Skin epidermis (tissue), 12 donors: ENCODE data around the gene ACVR1C.
A peak's percentile ranks its signal among the peaks of the same experiment; 100 is the strongest.
"Not testable (repeated sequence)": the region's sequence is repeated elsewhere in the genome, so short reads cannot be mapped to it uniquely, and the experiment has no call there.

ENCODE experiments used
- H3K27ac ChIP-seq, 21 experiments: fragments of 200-600 bp; sonication (generic) in 11 of 21; one replicate each; pipeline ENCODE4 v1.5.0; 2020; ENCODE audit warnings: mild to moderate bottlenecking in 3 of 21, inconsistent platforms in 2 of 21, moderate library complexity in 2 of 21
- H3K4me3 ChIP-seq, 7 experiments: fragments of 200-600 bp; sonication (generic) in 2 of 7; one replicate each; pipeline ENCODE4 v1.5.0; 2020; ENCODE audit warnings: inconsistent platforms in 2 of 7, mild to moderate bottlenecking in 2 of 7, moderate library complexity in 1 of 7

The ACVR1C gene

GRCh38 chr2:157592374-157592773 lies 36.3 kb downstream of the ACVR1C start:
- no peak overlapping the region for H3K27ac ChIP-seq
- no peak overlapping the region for H3K4me3 ChIP-seq

- H3K27ac ChIP-seq, result no peak overlapping the region
Measured at GRCh38 chr2:157587576-157587975, 41.1 kb downstream of the ACVR1C start.

GRCh38 chr2:157574165-157574564 lies 54.5 kb downstream of the ACVR1C start:
- no peak overlapping the region for H3K27ac ChIP-seq
- no peak overlapping the region for H3K4me3 ChIP-seq

More at GRCh38 chr2:157587576-157587975, 41.1 kb downstream of the ACVR1C start:
- H3K4me3 ChIP-seq, result no peak overlapping the region

GRCh38 chr2:157572725-157573124 lies 55.9 kb downstream of the ACVR1C start:
- H3K4me3 ChIP-seq, result no peak overlapping the region
- no peak overlapping the region for H3K27ac ChIP-seq

- Histone ChIP-seq H3K27ac (peak overlapping the region in 1 of 21 experiments; percentile 59), H3K4me3 (peak overlapping the region in 1 of 7 experiments; percentile 12)
Measured at GRCh38 chr2:157566623-157567022, 62.0 kb downstream of the ACVR1C start.

- peak overlapping the region in 1 of 21 experiments; percentile 59 for H3K27ac ChIP-seq
Measured at GRCh38 chr2:157566113-157566512, 62.6 kb downstream of the ACVR1C start.

GRCh38 chr2:157565550-157565949 lies 63.1 kb downstream of the ACVR1C start:
- no peak overlapping the region for H3K27ac ChIP-seq
- no peak overlapping the region for H3K4me3 ChIP-seq

More at GRCh38 chr2:157566113-157566512, 62.6 kb downstream of the ACVR1C start:
- peak overlapping the region in 1 of 7 experiments; percentile 12 for H3K4me3 ChIP-seq

GRCh38 chr2:157559890-157560289 lies 68.8 kb downstream of the ACVR1C start:
- H3K4me3 ChIP-seq, result no peak overlapping the region
- no peak overlapping the region for H3K27ac ChIP-seq

- no peak overlapping the region for H3K27ac ChIP-seq
Measured at GRCh38 chr2:157559461-157559860, 69.2 kb downstream of the ACVR1C start.

GRCh38 chr2:157559061-157559460 lies 69.6 kb downstream of the ACVR1C start:
- no peak overlapping the region for H3K4me3 ChIP-seq
- H3K27ac ChIP-seq, result no peak overlapping the region

More at GRCh38 chr2:157559461-157559860, 69.2 kb downstream of the ACVR1C start:
- no peak overlapping the region for H3K4me3 ChIP-seq

- no peak overlapping the region for H3K4me3 ChIP-seq
- no peak overlapping the region for H3K27ac ChIP-seq
Measured at GRCh38 chr2:157557770-157558169, 70.9 kb downstream of the ACVR1C start.

- no peak overlapping the region for H3K4me3 ChIP-seq
- H3K27ac ChIP-seq, result no peak overlapping the region
Measured at GRCh38 chr2:157540102-157540501, 88.6 kb downstream of the ACVR1C start.

- Histone ChIP-seq H3K27ac (no peak overlapping the region), H3K4me3 (no peak overlapping the region)
Measured at GRCh38 chr2:157538064-157538463, 90.6 kb downstream of the ACVR1C start.

GRCh38 chr2:157536815-157537214 lies 91.8 kb downstream of the ACVR1C start:
- Histone ChIP-seq H3K27ac (no peak overlapping the region), H3K4me3 (no peak overlapping the region)

- H3K4me3 ChIP-seq, result no peak overlapping the region
- H3K27ac ChIP-seq, result no peak overlapping the region
Measured at GRCh38 chr2:157528963-157529751, 99.5 kb downstream of the ACVR1C start.

- no peak overlapping the region for H3K4me3 ChIP-seq
- H3K27ac ChIP-seq, result no peak overlapping the region
Measured at GRCh38 chr2:157526070-157526469, 102.6 kb downstream of the ACVR1C start.

GRCh38 chr2:157523270-157524247 lies 105.1 kb downstream of the ACVR1C start:
- Histone ChIP-seq H3K4me3 (no peak overlapping the region), H3K27ac (no peak overlapping the region)

- not testable (repeated sequence) for H3K27ac ChIP-seq
Measured at GRCh38 chr2:157514966-157515365, 113.7 kb downstream of the ACVR1C start.

GRCh38 chr2:157509744-157510143 lies 118.9 kb downstream of the ACVR1C start:
- H3K27ac ChIP-seq, result no peak overlapping the region
- no peak overlapping the region for H3K4me3 ChIP-seq

More at GRCh38 chr2:157514966-157515365, 113.7 kb downstream of the ACVR1C start:
- not testable (repeated sequence) for H3K4me3 ChIP-seq

- H3K4me3 ChIP-seq, result no peak overlapping the region
- no peak overlapping the region for H3K27ac ChIP-seq
Measured at GRCh38 chr2:157508676-157509075, 120.0 kb downstream of the ACVR1C start.
